GM12801 (cell line): Measurements from ENCODE around the gene PGGHG.

ENCODE experiments used
- CTCF ChIP-seq: IDR thresholded peaks from one replicate; pipeline ENCODE4 v1.5.1; 2011; ENCODE audit warnings: control low read depth; ENCODE audit not compliant: insufficient read length; ENCODE audit errors: extremely low read depth

The PGGHG gene

GRCh38 chr11:271319-271715 is 17.6 kb upstream of the PGGHG start:
- no peak for TF ChIP-seq CTCF

GRCh38 chr11:272195-272930 is 16.6 kb upstream of the PGGHG start:
- no peak for TF ChIP-seq CTCF

- TF ChIP-seq CTCF, result no peak
Observed at GRCh38 chr11:272931-273198, 16.1 kb upstream of the PGGHG start.

- TF ChIP-seq CTCF, result no peak
Observed at GRCh38 chr11:276219-276618, 12.7 kb upstream of the PGGHG start.

GRCh38 chr11:278001-278951 is 10.7 kb upstream of the PGGHG start, which contains the start of gene NLRP6:
NLRP6 (plus strand) TSS chr11:278407; CDS start chr11:278570, 163 bp downstream.
- TF ChIP-seq CTCF, result no peak

- no peak for TF ChIP-seq CTCF
Observed at GRCh38 chr11:279040-279965, 9.6 kb upstream of the PGGHG start.

- no peak for TF ChIP-seq CTCF
Observed at GRCh38 chr11:279966-280705, 8.8 kb upstream of the PGGHG start.
